Adrenal gland (tissue), 5 donors: ENCODE results near the gene SUMF2.

ENCODE experiments used
- CTCF ChIP-seq, 6 experiments: fragments of 450-650 bp in 4 of 6; fragments of 200-600 bp in 2 of 6; sonication (generic) in 1 of 6; IDR thresholded peaks; 1 replicate in 5 of 6; 2 replicates in 1 of 6; pipeline versions ENCODE4 v1.5.1 to v1.8.0; 2016 to 2021; ENCODE audit warnings: antibody characterized with exemption in 6 of 6, mild to moderate bottlenecking in 2 of 6, moderate library complexity in 1 of 6
- POLR2A ChIP-seq, 2 donors: fragments of 450-650 bp; IDR thresholded peaks; one replicate each; pipeline ENCODE4 v1.6.1; 2017; ENCODE audit warnings: antibody characterized with exemption in 2 of 2, mild to moderate bottlenecking in 2 of 2, moderate library complexity in 1 of 2
- donor health status: DM: no; HTN: no; CAD: no.

GRCh38 chr7:56023500-56023899, 40.6 kb upstream of the SUMF2 start:
- TF ChIP-seq CTCF (IDR thresholded peaks at IDR 0.05) (no peak), POLR2A (IDR thresholded peaks at IDR 0.05) (no peak)
